Measurements from ENCODE around the gene GPRC5A. TPM values are rescaled to one million over a fixed set of nuclear protein-coding genes. Genes with fewer than 3 reads are reported as not detected.

GPRC5A gene
- total RNA-seq, 1 experiment from 2014 or later = not detected

Other genes with a start within 250 kb of the GPRC5A start
- 0.22 TPM in 1 of 2 replicates, not detected in the other for gene GPR19, start 195.4 kb upstream of the GPRC5A start, total RNA-seq (2014; rRNA removed; shearing (Covaris generic); ENCODE audit: low replicate concordance)
- gene CDKN1B, start 174.2 kb upstream of the GPRC5A start, total RNA-seq (2014; rRNA removed; shearing (Covaris generic); ENCODE audit: low replicate concordance) = 32.8 and 50.9 TPM in 2 replicates
- 1.4 and 1.5 TPM in 2 replicates for gene APOLD1, start 105.9 kb upstream of the GPRC5A start, total RNA-seq (2014; rRNA removed; shearing (Covaris generic); ENCODE audit: low replicate concordance)
- gene DDX47, start 78.2 kb upstream of the GPRC5A start, total RNA-seq (2014; rRNA removed; shearing (Covaris generic); ENCODE audit: low replicate concordance) = 26.8 and 39.2 TPM in 2 replicates
- gene GPRC5D, start 60.6 kb downstream of the GPRC5A start, total RNA-seq (2014; rRNA removed; shearing (Covaris generic); ENCODE audit: low replicate concordance) = not detected in 2 replicates
- gene HEBP1, start 108.7 kb downstream of the GPRC5A start, total RNA-seq (2014; rRNA removed; shearing (Covaris generic); ENCODE audit: low replicate concordance) = 0.22 and 0.34 TPM in 2 replicates
- 3.9 and 5.6 TPM in 2 replicates for gene FAM234B, start 152.8 kb downstream of the GPRC5A start, total RNA-seq (2014; rRNA removed; shearing (Covaris generic); ENCODE audit: low replicate concordance)
- gene GSG1, start 212.1 kb downstream of the GPRC5A start, total RNA-seq (2014; rRNA removed; shearing (Covaris generic); ENCODE audit: low replicate concordance) = not detected in 2 replicates